AG04449 (cell line): ENCODE measurements around the gene PTBP2.

Source experiments
- CTCF ChIA-PET: fragments of 350-600 bp; formaldehyde crosslinking; extraction: SDS; loops from one replicate; lab custom pipeline; 2021; ENCODE audit warnings: antibody characterized with exemption; lab: Yijun Ruan, JAX
- POLR2A ChIA-PET: fragments of 400-600, 350-600 bp; formaldehyde crosslinking; extraction: SDS; loops from one replicate; lab custom pipeline; 2020; ENCODE audit warnings: antibody characterized with exemption, inconsistent platforms; lab: Yijun Ruan, JAX
- DNase-seq: peaks from one replicate; pipeline ENCODE4 v3.0.0-alpha.2; 2010; ENCODE audit warnings: low read depth, low spot score
- H3K4me3 ChIP-seq: 2 replicates; pipeline ENCODE4 v1.5.1; 2011; ENCODE audit warnings: low read depth, mild to moderate bottlenecking, control low read depth, low read length
- TF ChIP-seq, protein P1 (sequence below): IDR thresholded peaks from one replicate; pipeline ENCODE4 v1.5.1; 2011; ENCODE audit warnings: mild to moderate bottlenecking, moderate library complexity, low read length, control low read depth, inconsistent platforms; ENCODE audit not compliant: insufficient read depth; ENCODE audit errors: missing control alignments

PTBP2 gene

DNA sequence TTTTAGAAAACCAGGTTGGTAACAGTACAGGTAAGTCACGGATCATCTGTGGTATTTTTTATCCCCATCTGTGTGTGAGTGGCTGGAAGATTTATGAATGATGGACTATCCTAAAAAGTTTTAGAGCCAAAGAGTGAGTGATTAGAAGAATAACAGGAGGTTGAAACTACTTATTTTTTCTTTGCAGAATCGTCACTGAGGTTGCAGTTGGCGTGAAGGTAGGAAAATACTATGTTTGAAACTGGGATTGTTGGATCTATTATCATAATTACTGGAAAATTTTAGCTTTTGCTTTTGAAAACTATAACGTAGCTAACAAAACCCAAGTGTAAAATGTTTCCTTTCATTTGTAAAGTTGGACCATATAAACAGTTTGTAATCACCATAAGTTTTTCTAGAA lies 1.8 kb downstream of the PTBP2 start:
- POLR2A ChIA-PET: no interaction called here
- TF ChIP-seq, protein P1, sequence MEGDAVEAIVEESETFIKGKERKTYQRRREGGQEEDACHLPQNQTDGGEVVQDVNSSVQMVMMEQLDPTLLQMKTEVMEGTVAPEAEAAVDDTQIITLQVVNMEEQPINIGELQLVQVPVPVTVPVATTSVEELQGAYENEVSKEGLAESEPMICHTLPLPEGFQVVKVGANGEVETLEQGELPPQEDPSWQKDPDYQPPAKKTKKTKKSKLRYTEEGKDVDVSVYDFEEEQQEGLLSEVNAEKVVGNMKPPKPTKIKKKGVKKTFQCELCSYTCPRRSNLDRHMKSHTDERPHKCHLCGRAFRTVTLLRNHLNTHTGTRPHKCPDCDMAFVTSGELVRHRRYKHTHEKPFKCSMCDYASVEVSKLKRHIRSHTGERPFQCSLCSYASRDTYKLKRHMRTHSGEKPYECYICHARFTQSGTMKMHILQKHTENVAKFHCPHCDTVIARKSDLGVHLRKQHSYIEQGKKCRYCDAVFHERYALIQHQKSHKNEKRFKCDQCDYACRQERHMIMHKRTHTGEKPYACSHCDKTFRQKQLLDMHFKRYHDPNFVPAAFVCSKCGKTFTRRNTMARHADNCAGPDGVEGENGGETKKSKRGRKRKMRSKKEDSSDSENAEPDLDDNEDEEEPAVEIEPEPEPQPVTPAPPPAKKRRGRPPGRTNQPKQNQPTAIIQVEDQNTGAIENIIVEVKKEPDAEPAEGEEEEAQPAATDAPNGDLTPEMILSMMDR: no peak
- CTCF ChIA-PET: no interaction called here
- DNase-seq: no peak
- H3K4me3 ChIP-seq: peak overlapping the region; percentile 95

DNA sequence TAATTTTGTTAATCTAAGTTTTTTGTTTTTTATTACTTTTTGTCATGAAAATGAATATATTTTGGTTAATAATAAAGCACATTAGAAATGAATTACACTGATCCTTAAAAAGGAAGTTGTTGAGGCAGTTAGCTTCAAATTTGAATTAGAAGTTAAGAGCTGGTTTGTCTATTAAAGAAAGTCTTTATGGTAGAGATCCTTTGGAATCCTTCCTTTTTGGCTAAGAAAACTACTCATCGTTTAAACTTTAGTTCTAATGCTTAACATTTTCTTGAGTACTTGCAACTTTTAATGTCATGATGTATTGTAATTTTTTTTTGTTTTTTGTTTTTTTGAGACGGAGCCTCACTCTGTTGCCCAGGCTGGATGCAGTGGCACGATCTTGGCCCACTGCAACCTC lies 2.4 kb downstream of the PTBP2 start:
- ChIA-PET POLR2A (no interaction called here), CTCF (no interaction called here)
- TF ChIP-seq, protein P1: no peak
- DNase-seq: no peak
- H3K4me3 ChIP-seq: no peak overlapping the region

DNA sequence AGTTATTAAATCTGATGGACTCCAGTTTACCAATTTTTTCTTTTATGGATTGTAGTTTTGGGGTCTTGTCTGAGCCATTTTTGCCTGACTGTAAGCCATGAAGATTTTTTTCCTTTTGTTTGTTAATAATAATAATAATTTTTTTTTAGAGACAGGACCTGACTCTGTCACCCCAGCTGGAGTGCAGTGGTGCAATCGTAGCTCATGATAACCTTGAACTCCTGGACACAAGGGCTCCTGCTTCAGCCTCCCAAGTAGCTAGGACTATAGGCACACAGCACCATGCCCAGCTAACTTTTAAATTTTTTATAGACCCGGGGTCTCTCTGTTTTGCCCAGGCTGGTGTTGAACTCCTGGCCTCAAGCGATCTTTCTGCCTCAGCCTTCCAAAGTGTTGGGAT lies 6.3 kb downstream of the PTBP2 start:
- POLR2A ChIA-PET: no interaction called here
- CTCF ChIA-PET: no interaction called here
- H3K4me3 ChIP-seq: no peak overlapping the region
- TF ChIP-seq, protein P1: no peak
- DNase-seq: no peak

DNA sequence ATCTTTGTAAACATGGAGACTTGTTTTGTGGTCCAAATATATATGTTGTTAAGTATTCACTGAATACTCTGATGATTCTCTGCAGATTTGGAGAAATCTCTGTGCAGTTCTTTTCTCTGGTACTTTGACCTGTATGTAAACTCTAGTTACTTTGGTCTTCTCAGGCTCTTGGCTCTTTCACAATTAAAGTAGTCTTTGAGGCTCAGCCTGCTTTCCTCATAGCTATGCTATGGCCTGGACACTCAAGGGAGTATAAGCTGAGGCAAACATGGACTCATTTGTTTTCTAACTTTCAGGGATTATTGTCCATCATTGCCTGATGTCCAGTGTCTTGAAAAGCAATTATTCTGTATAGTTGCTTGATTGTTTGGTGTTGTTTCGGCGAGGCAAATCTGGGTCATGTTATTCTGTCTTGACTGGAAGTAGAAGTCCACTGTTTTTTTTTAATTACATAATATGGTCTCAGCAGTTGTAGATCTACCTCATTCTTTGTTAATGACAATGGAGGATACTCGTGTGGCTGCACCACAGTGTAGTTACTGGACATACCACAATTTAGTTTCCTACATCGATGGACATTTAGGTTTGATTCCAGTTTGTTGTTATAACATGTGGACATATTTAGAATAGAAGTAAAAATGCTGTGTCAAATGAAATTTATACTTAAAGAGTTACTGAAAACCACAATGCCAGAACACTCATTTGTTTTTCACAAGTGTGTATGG lies 9.2 kb downstream of the PTBP2 start:
- no peak overlapping the region for H3K4me3 ChIP-seq
- POLR2A ChIA-PET: no interaction called here
- DNase-seq: no peak
- CTCF ChIA-PET: no interaction called here
- TF ChIP-seq, protein P1: no peak

DNA sequence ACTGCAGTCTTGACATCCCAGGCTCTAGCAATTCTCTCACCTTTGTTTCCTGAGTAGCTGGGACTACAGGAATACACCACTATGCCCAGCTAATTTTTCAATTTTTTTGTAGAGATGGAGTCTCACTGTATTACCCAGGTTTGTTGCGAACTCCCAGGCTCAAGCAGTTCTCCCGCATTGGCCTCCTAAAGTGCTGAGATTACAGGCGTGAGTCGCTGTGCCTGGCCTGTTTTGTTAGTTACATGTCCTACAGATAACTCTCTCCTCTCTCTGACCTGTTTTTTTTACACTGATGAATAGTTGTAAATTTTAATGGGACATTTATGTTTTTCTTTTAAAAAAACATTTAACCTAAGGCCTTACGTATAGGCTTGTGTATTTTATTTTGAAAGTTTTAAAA lies 19.8 kb downstream of the PTBP2 start:
- no peak for DNase-seq
- no peak overlapping the region for H3K4me3 ChIP-seq
- POLR2A ChIA-PET: no interaction called here
- TF ChIP-seq, protein P1: no peak
- CTCF ChIA-PET: no interaction called here

DNA sequence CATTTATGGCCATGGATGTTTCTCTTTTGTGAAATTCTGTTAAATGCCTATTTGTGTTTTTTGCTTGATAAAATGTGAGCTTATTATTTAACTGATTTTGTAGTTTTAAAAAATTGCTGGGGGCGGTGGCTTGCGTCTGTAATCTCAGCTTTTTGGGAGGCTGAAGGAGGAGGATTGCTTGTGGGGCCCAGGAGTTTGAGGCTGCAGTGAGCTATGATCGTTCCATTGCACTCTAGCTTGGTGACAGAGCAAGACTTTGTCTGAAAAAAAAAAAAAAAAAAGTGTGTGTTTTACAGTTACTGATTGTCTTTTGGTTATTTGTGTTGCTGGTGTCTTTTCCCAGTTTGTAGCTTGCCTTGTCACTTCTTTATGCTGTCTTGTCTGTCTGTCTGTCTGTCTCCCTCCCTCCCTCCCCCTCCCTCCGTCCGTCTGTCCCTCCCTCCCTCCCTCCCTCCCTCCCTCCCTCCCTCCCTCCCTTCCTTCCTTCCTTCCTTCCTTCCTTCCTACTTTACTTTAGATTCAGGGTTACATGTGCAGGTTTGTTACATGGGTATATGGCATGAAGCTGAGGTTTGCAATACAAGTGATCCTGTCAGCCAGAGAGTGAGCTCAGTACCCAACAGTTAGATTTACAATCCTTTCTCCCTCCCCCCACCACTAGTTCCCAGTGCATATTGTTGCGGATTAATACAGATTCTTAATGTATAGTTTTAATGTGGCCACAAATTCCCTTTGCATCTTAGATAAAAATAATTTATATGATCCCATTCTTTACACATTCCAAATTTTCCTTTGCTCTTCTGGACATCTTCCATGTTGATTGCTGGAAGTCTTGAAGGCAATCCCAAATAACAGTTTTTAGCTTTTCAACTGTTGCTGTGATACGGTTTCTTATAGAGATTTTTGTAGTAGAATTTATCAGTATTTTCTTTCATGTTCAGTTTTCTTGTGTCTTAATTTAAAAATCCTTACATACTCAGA lies 25.1 kb downstream of the PTBP2 start:
- TF ChIP-seq, protein P1: no peak
- no peak for DNase-seq
- ChIA-PET CTCF (no interaction called here), POLR2A (no interaction called here)
- H3K4me3 ChIP-seq: no peak overlapping the region
